Mammary epithelial cell (primary cell): ENCODE data around the gene SULT1C3.

Experiments
- CTCF ChIP-seq, 2 donors: IDR thresholded peaks in 1 of 2; conservative IDR thresholded peaks in 1 of 2; 2 replicates each; pipeline ENCODE4 v1.5.1; 2011 to 2012; ENCODE audit warnings: inconsistent platforms in 2 of 2, low read length in 2 of 2, mild to moderate bottlenecking in 2 of 2, control low read depth in 1 of 2, low read depth in 1 of 2; ENCODE audit not compliant: insufficient read depth in 1 of 2; ENCODE audit errors: extremely low read depth in 1 of 2
- EZH2 ChIP-seq: IDR thresholded peaks from 2 replicates; pipeline ENCODE4 v1.6.1; 2012; ENCODE audit warnings: low read length, inconsistent platforms, borderline replicate concordance

GRCh38 chr2:108200569-108200968 is 39.2 kb upstream of the SULT1C3 start:
- TF ChIP-seq CTCF (conservative IDR thresholded peaks at IDR 0.05 in 1 of 2, IDR thresholded peaks at IDR 0.05 in 1 of 2; ENCODE audit: extremely low read depth in 1 of 2, insufficient read depth in 1 of 2, low read depth in 1 of 2, low read length in 2 of 2) (no peak), EZH2 (no peak)
